ENCODE data around the gene COA8. TPM values are rescaled to one million over a fixed set of nuclear protein-coding genes. Genes with fewer than 3 reads are reported as not detected.

COA8 gene
- polyA plus RNA-seq, 6 donors from 2014 or later: 47.5 to 70.7 (median 57.8) TPM

- DNase-seq: peak; percentile 62
- Mint-ChIP-seq H3K9me3 (no peaks in the 10 kb centered on the region), H3K27me3 (peaks cover 0 to 1% (median 0%) of the 10 kb centered on the region in 3 donors), H3K27ac (peak within 1 kb of the TSS; percentile 90 to 97 (median 96)), H3K36me3 (no peaks in the 10 kb centered on the region), H3K4me3 (peak within 1 kb of the TSS; percentile 83 to 97 (median 94)), H3K4me1 (peaks cover 42 to 57% (median 48%) of the 10 kb centered on the region in 3 donors)
- peak; percentile 66 to 71 for ATAC-seq (ENCODE audit: low read depth in 2 of 2)
These were observed 34.0 kb upstream of the COA8 start, which contains the start of gene TRMT61A for GRCh38 chr14:103528587-103529382. Gene TRMT61A (plus strand): TSS chr14:103529196. CDS start chr14:103529979, 783 bp downstream.

GRCh38 chr14:103529383-103530365, 33.1 kb upstream of the COA8 start:
- peaks cover 42 to 57% (median 48%) of the 10 kb centered on the region in 3 donors for H3K4me1 Mint-ChIP-seq
- no peaks in the 10 kb centered on the region for H3K27me3 Mint-ChIP-seq
- ATAC-seq (ENCODE audit: low read depth in 2 of 2): no peak
- peak overlapping the region; percentile 83 to 97 (median 94) for H3K4me3 Mint-ChIP-seq
- no peaks in the 10 kb centered on the region for H3K36me3 Mint-ChIP-seq
- peak overlapping the region; percentile 90 to 97 (median 96) for H3K27ac Mint-ChIP-seq
- H3K9me3 Mint-ChIP-seq: no peaks in the 10 kb centered on the region
- DNase-seq: no peak

GRCh38 chr14:103530390-103530789, 32.4 kb upstream of the COA8 start:
- H3K4me3 Mint-ChIP-seq: peak overlapping the region; percentile 83 to 97 (median 94)
- peak overlapping the region in 3 of 6 donors; percentile 11 to 90 (median 18) for H3K27ac Mint-ChIP-seq
- ATAC-seq (ENCODE audit: low read depth in 2 of 2) (no peak), DNase-seq (no peak)
- H3K9me3 Mint-ChIP-seq: no peaks in the 10 kb centered on the region
- no peaks in the 10 kb centered on the region for H3K27me3 Mint-ChIP-seq
- no peaks in the 10 kb centered on the region for H3K36me3 Mint-ChIP-seq
- peaks cover 42 to 57% (median 47%) of the 10 kb centered on the region in 3 donors for H3K4me1 Mint-ChIP-seq

GRCh38 chr14:103530831-103531230, 31.9 kb upstream of the COA8 start:
- Mint-ChIP-seq H3K4me3 (peak overlapping the region in 6 of 8 donors; percentile 52 to 96 (median 92)), H3K36me3 (no peaks in the 10 kb centered on the region), H3K9me3 (no peaks in the 10 kb centered on the region), H3K27ac (peak overlapping the region in 1 of 6 donors; percentile 90), H3K27me3 (no peaks in the 10 kb centered on the region), H3K4me1 (peaks cover 42 to 55% (median 42%) of the 10 kb centered on the region in 3 donors)
- DNase-seq (no peak), ATAC-seq (ENCODE audit: low read depth in 2 of 2) (no peak)

- ATAC-seq (ENCODE audit: low read depth in 2 of 2): no peak
These were observed 31.1 kb upstream of the COA8 start for GRCh38 chr14:103531421-103532215.

GRCh38 chr14:103532216-103533136, 30.3 kb upstream of the COA8 start:
- ATAC-seq (ENCODE audit: low read depth in 2 of 2) (no peak), DNase-seq (no peak)
- peaks cover 30 to 43% (median 34%) of the 10 kb centered on the region in 3 donors for H3K4me1 Mint-ChIP-seq
- H3K27ac Mint-ChIP-seq: no peak overlapping the region
- H3K27me3 Mint-ChIP-seq: no peaks in the 10 kb centered on the region
- H3K4me3 Mint-ChIP-seq: peak overlapping the region in 4 of 8 donors; percentile 28 to 73 (median 50)
- H3K9me3 Mint-ChIP-seq: no peaks in the 10 kb centered on the region
- H3K36me3 Mint-ChIP-seq: no peaks in the 10 kb centered on the region

More at GRCh38 chr14:103531421-103532215, 31.1 kb upstream of the COA8 start:
- Mint-ChIP-seq H3K4me1 (peaks cover 38 to 52% (median 40%) of the 10 kb centered on the region in 3 donors), H3K36me3 (no peaks in the 10 kb centered on the region), H3K4me3 (peak overlapping the region in 6 of 8 donors; percentile 45 to 76 (median 66)), H3K9me3 (no peaks in the 10 kb centered on the region), H3K27ac (peak overlapping the region in 3 of 6 donors; percentile 18 to 90 (median 76)), H3K27me3 (no peaks in the 10 kb centered on the region)
- DNase-seq: no peak

- no peaks in the 10 kb centered on the region for H3K9me3 Mint-ChIP-seq
- H3K27ac Mint-ChIP-seq: no peak overlapping the region
- DNase-seq: no peak
- no peak overlapping the region for H3K4me3 Mint-ChIP-seq
- H3K36me3 Mint-ChIP-seq: no peaks in the 10 kb centered on the region
- no peaks in the 10 kb centered on the region for H3K27me3 Mint-ChIP-seq
- ATAC-seq (ENCODE audit: low read depth in 2 of 2): no peak
- peaks cover 23 to 35% (median 27%) of the 10 kb centered on the region in 3 donors for H3K4me1 Mint-ChIP-seq
These were observed 29.4 kb upstream of the COA8 start for GRCh38 chr14:103533137-103533998.

GRCh38 chr14:103533999-103534575, 28.7 kb upstream of the COA8 start:
- ATAC-seq (ENCODE audit: low read depth in 2 of 2) (no peak), DNase-seq (no peak)
- Mint-ChIP-seq H3K27ac (no peak overlapping the region), H3K4me1 (peaks cover 20 to 30% (median 24%) of the 10 kb centered on the region in 3 donors), H3K4me3 (no peak overlapping the region), H3K36me3 (no peaks in the 10 kb centered on the region), H3K27me3 (no peaks in the 10 kb centered on the region), H3K9me3 (no peaks in the 10 kb centered on the region)

GRCh38 chr14:103534576-103535061, 28.1 kb upstream of the COA8 start:
- DNase-seq (no peak), ATAC-seq (ENCODE audit: low read depth in 2 of 2) (no peak)
- Mint-ChIP-seq H3K27ac (no peak overlapping the region), H3K27me3 (peaks cover 0 to 5% (median 0%) of the 10 kb centered on the region in 3 donors), H3K36me3 (no peaks in the 10 kb centered on the region), H3K9me3 (no peaks in the 10 kb centered on the region), H3K4me3 (no peak overlapping the region), H3K4me1 (peaks cover 18 to 30% (median 24%) of the 10 kb centered on the region in 3 donors)

GRCh38 chr14:103535081-103535890, 27.5 kb upstream of the COA8 start:
- H3K27ac Mint-ChIP-seq: peak overlapping the region in 1 of 6 donors; percentile 37

More at GRCh38 chr14:103535081-103535890, 27.5 kb upstream of the COA8 start:
- no peak for DNase-seq
- H3K27me3 Mint-ChIP-seq: peaks cover 0 to 5% (median 0%) of the 10 kb centered on the region in 3 donors
- H3K4me3 Mint-ChIP-seq: no peak overlapping the region
- no peaks in the 10 kb centered on the region for H3K36me3 Mint-ChIP-seq
- ATAC-seq (ENCODE audit: low read depth in 2 of 2): no peak
- no peaks in the 10 kb centered on the region for H3K9me3 Mint-ChIP-seq
- peaks cover 11 to 24% (median 18%) of the 10 kb centered on the region in 3 donors for H3K4me1 Mint-ChIP-seq
